Measurements from ENCODE around the gene ASB18.

Gene ASB18

DNA sequence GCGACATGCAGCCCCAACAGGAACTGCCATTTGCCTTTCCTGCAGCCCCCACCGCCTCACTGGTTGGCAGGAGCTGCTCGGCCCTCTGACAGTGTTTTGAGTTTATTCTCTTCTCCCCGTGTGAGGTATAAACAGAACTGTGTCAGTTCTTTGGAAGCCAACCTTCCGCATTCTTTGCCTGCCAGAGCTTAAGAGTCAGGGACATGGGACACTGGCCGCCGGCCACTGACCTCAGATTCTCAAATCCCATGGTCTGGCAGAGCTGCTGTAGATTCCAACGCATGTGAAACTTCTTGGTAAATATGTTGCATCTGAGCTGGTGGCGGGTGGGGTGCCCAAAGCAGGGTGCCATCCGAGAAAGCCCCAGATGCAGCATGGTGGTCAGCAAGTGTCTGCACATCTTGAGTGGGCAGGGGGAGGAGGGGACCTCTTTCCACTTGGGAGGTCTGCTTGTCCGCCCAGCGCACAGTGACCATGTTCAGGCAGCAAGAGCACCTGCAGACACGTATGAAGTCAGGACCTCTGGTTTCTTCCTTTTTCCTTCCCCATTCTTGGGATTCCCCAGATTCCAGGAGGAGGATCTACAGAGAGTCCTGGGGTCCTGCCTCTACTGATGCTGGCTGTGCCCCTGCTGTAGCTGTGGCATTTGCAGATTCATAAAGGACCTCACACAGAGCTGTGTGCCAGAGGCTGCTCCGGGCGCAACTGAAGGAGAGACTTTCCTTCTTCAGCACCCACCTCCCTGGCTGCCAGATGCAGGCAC lies 23.8 kb downstream of the ASB18 start:
- no peak for DNase-seq

GRCh38 chr2:236239276-236240065 lies 24.7 kb downstream of the ASB18 start:
- no peak for DNase-seq

DNA sequence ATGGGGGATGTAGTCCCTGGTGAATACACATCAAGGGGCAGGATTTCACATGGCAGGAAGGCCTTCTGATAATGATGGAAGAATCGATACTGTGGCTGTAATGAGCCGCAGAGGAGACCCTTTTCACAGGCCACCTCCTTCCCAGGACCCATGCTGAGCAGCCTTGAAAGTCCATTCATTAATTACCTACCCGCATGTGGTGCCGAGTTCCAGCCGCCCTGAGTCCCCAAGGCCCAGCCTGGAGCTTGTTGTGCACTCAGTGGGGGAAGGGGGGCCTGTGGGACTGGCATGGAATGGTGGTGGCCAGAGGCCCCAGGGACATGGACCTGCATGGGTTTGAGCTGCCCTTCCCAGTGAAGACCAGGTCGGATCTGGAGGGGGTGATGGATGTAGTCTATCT lies 25.5 kb downstream of the ASB18 start:
- DNase-seq, result no peak

DNA sequence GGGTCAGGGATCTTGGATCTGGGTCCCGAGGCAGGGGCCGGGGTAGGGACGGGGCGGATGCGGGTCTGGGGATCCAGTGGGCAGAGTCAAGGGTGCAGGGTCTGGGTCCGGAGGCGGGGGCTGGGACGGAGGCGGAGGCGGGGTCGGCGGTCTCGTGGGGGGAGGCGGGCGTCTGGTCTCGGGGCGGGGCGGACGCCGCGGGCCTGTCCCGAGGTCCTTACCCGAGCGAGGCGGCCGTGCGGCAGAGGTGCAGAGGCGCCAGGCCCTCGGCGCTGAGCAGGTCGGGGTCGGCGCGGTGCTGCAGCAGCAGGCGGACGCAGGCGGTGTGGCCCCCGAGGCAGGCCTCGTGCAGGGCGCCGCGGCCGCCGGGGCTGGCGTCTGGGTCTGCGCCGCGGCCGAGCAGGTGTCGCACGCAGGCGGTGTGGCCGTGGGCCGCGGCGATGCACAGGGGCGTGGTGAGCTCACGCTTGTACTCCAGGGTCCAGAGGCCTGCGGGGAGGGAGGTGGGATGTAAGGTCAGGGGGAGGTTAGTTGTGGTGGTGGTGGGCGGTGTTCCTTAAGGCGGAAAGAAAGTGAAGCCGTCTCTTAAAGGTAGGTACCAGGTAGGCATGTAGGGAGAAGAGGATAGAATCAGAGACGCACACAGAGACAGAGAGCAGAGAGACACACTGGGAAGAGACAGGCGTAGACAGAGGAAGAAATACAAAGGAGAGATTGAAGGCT lies 26.6 kb downstream of the ASB18 start:
- DNase-seq, result no peak

GRCh38 chr2:236236559-236237452 lies 27.4 kb downstream of the ASB18 start:
- no peak for DNase-seq

GRCh38 chr2:236229186-236229585 lies 35.0 kb downstream of the ASB18 start:
- no peak for DNase-seq

DNA sequence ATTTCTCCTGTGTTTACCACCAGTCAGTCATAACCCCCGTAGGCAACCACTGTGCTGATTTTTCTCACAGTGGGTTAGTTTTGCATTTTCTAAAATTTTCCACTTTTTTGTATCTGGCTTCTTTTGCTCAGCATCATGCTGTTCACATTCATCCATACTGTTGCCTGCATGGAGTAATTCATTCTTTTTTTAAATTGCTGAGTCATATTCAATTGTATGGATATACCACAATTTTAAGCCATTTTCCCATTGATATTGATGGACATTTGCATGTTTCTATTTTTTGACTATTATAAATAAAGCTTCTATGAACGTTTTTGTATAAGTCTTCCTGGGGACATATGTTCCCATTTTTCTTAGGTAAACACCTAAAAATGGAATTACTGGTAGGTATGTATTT lies 40.5 kb downstream of the ASB18 start:
- no peak for DNase-seq

- DNase-seq, result no peak
Observed at GRCh38 chr2:236221798-236222197, 42.4 kb downstream of the ASB18 start.

DNA sequence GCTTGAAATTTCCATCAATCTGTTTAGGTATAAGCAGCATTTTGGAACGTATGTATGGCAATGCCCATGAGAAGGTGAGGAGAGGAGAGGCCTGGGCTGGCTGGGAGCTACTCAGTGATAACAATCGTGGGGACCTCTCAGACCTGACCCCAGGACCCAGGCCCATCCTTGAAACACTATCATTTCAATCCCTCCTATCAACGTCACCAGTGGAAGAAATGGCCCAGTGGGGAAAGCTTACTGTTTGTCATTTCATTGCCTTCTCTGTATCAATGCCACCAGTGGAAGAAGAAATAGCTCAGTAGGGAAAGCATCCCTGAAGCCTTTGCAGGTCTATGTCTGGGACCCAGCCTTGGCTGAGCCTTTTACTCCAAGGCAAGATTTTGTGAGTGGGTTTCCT lies 44.8 kb downstream of the ASB18 start:
- DNase-seq, result no peak

DNA sequence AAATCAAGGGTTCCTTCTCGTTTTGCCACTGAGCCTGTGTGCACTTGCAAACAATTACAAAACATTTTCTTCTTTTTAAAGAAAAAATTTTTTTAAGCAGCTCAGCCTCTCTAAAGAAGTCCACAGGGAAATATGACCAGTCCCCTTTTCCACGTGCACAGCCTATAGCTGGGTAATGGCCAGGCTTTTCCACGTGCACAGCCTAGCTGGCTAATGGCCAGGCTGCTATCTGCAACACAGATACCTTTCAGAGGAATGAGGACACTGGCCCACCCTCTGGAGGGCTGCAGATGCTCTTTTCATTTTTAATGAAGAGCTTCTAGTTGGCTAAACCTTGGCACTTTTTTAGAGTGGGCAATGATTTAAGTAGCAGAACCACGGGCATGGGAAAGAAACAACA lies 46.3 kb downstream of the ASB18 start:
- no peak for DNase-seq

- no peak for DNase-seq
Observed at GRCh38 chr2:236216711-236217110, 47.5 kb downstream of the ASB18 start.

GRCh38 chr2:236215761-236216333 lies 48.4 kb downstream of the ASB18 start:
- DNase-seq, result no peak

GRCh38 chr2:236215196-236215595 lies 49.0 kb downstream of the ASB18 start:
- no peak for DNase-seq

DNA sequence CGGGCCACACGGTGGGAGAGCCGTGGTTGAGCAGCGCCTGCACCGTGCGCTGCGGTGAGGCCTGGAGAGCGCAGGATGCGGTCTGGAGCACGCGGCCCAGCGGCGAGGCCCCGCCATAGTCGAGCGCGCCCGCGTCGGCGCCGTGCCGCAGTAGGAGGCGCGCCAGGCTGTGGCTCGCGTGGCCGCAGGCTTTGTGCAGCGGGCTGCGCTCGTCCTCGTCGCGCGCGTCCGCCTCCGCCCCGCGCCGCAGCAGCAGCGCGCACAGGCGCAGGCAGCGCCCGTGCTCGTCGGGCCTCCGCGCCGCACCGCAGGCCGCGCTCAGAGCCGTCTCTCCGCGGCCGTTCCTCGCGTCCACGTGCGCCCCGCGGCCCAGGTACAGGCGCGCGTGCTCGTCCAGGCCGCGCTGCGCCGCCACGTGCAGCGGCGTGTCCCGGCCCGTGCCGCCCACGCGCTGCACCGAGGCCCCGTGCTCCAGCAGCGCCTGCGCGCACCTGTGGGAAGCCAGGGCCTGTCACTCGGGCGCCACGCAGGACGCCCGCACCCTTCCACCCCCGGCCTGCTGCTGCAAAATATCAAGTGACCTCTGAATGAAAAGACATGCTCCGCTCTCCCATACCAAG lies 49.7 kb downstream of the ASB18 start:
- no peak for DNase-seq

- DNase-seq, result no peak
Observed at GRCh38 chr2:236211296-236211695, 52.9 kb downstream of the ASB18 start.

DNA sequence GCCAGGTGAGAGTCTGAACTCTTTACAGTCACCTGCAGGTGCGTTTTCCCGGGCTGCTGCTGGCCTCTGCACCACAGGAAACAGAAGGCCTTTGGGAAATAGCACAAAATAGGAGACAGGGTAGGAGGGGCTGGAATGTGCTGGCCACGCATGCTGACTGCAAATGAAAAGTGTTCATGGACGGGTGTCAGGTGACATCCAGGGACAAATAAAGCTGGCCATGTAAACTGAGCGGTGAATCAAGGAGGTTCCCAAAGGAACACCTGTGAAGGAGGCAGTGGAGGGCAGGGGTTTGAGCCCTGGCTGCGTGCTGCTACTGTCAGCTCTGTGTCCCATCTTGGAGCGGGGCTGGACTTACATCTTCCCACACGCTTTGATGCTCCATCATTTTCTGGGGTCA lies 53.7 kb downstream of the ASB18 start:
- no peak for DNase-seq

GRCh38 chr2:236209996-236210395 lies 54.2 kb downstream of the ASB18 start:
- DNase-seq, result no peak

GRCh38 chr2:236209535-236209934 lies 54.7 kb downstream of the ASB18 start:
- DNase-seq, result no peak

GRCh38 chr2:236208019-236208926 lies 55.9 kb downstream of the ASB18 start:
- DNase-seq, result no peak

DNA sequence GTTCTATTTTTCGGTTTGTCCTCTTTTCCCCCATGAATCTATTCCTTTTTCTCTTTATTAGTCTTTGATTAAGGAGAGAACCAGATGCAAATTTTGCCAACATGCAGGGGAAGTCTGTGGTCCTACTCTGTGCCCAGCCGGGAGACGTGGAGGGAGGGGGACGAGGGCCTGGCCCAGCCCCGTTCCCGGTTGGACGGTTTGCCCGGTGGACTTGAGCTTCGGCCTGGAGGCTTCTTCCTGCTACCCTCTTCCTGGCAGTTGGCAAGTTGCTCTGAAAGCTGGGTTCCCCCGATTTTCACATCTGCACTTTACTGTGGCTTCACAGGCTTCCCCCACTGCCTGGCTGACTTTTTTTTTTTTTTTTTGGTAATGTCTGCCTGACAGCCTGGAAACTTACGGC lies 56.7 kb downstream of the ASB18 start:
- no peak for DNase-seq
